HCT116 (cell line): ENCODE data around the gene RRBP1.

Experiments
- CBX3 ChIP-seq: IDR thresholded peaks from 2 replicates; pipeline ENCODE4 v1.6.1; 2012; ENCODE audit warnings: low read depth
- CEBPB ChIP-seq: IDR thresholded peaks from 2 replicates; pipeline ENCODE4 v1.6.1; 2012; ENCODE audit warnings: low read depth
- EZH2 ChIP-seq: fragments of 200-600 bp; sonication (generic); IDR thresholded peaks from 2 replicates; pipeline ENCODE4 v1.6.1; 2017; ENCODE audit warnings: antibody characterized with exemption, mixed run types
- FOSL1 ChIP-seq: IDR thresholded peaks from 2 replicates; pipeline ENCODE4 v1.6.1; 2012; ENCODE audit warnings: low read depth
- POLR2A ChIP-seq: IDR thresholded peaks from 2 replicates; pipeline ENCODE4 v1.7.0; 2011; ENCODE audit warnings: borderline replicate concordance; ENCODE audit not compliant: insufficient read depth, insufficient read length; ENCODE audit errors: extremely low read depth
- POLR2AphosphoS5 ChIP-seq: IDR thresholded peaks from 2 replicates; pipeline ENCODE4 v1.6.1; 2011; ENCODE audit warnings: mild to moderate bottlenecking, low read depth, low read length, moderate library complexity
- RAD21 ChIP-seq: IDR thresholded peaks from 2 replicates; pipeline ENCODE4 v1.6.1; 2012; ENCODE audit warnings: low read depth, mild to moderate bottlenecking
- SIN3A ChIP-seq: IDR thresholded peaks from 2 replicates; pipeline ENCODE4 v1.6.1; 2012; ENCODE audit warnings: low read depth
- TCF7L2 ChIP-seq: IDR thresholded peaks from 2 replicates; pipeline ENCODE4 v1.7.0; 2011; ENCODE audit warnings: borderline replicate concordance, inconsistent platforms; ENCODE audit not compliant: insufficient read depth, insufficient read length; ENCODE audit errors: extremely low read depth
- TF ChIP-seq, protein P1 (sequence below), 3 experiments: fragments of 200-600 bp in 1 of 3; sonication (generic) in 1 of 3; IDR thresholded peaks in 2 of 3; conservative IDR thresholded peaks in 1 of 3; 2 replicates each; pipeline ENCODE4 v1.5.1; 2012 to 2017; ENCODE audit warnings: low read depth in 2 of 3, low read length in 2 of 3, antibody characterized with exemption in 1 of 3, borderline replicate concordance in 1 of 3, control low read depth in 1 of 3, mild to moderate bottlenecking in 1 of 3, mixed read lengths in 1 of 3, mixed run types in 1 of 3, moderate library complexity in 1 of 3; ENCODE audit not compliant: insufficient read depth in 1 of 3
- TF ChIP-seq, protein P2 (sequence below): IDR thresholded peaks from 2 replicates; pipeline ENCODE4 v1.6.1; 2012; ENCODE audit warnings: low read depth
- TF ChIP-seq, protein P3 (sequence below): IDR thresholded peaks from 2 replicates; pipeline ENCODE4 v1.6.1; 2012

DNA sequence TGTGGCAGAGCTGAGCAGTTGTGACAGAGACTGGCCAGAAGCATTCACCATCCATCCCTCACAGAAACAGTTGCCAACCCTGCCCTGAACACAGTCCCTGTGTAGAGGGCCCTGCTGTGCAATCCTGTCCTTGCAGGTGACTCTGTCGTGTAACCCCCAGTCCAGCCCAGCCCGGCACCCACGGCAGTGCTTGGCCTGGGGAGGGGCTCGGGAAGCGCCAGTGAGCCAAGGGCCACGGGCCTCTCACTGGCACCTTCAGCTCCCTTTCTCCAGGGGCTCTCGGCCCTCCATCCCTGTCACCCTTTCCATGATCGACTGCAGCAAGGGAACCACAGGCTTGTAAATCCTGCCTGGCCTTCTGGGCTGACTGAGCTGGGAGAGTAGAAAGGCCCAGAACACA lies 53.0 kb downstream of the RRBP1 start:
- TF ChIP-seq, protein P1, sequence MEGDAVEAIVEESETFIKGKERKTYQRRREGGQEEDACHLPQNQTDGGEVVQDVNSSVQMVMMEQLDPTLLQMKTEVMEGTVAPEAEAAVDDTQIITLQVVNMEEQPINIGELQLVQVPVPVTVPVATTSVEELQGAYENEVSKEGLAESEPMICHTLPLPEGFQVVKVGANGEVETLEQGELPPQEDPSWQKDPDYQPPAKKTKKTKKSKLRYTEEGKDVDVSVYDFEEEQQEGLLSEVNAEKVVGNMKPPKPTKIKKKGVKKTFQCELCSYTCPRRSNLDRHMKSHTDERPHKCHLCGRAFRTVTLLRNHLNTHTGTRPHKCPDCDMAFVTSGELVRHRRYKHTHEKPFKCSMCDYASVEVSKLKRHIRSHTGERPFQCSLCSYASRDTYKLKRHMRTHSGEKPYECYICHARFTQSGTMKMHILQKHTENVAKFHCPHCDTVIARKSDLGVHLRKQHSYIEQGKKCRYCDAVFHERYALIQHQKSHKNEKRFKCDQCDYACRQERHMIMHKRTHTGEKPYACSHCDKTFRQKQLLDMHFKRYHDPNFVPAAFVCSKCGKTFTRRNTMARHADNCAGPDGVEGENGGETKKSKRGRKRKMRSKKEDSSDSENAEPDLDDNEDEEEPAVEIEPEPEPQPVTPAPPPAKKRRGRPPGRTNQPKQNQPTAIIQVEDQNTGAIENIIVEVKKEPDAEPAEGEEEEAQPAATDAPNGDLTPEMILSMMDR (IDR thresholded peaks at IDR 0.05 in 2 of 3, conservative IDR thresholded peaks at IDR 0.05 in 1 of 3; ENCODE audit: borderline replicate concordance in 1 of 3, insufficient read depth in 1 of 3, low read depth in 2 of 3, low read length in 2 of 3) = no peak
- TF ChIP-seq RAD21 (no peak), EZH2 (no peak), FOSL1 (no peak), POLR2A (no peak), POLR2AphosphoS5 (no peak), TCF7L2 (no peak), CEBPB (no peak), SIN3A (no peak), CBX3 (no peak)
- TF ChIP-seq, protein P2, sequence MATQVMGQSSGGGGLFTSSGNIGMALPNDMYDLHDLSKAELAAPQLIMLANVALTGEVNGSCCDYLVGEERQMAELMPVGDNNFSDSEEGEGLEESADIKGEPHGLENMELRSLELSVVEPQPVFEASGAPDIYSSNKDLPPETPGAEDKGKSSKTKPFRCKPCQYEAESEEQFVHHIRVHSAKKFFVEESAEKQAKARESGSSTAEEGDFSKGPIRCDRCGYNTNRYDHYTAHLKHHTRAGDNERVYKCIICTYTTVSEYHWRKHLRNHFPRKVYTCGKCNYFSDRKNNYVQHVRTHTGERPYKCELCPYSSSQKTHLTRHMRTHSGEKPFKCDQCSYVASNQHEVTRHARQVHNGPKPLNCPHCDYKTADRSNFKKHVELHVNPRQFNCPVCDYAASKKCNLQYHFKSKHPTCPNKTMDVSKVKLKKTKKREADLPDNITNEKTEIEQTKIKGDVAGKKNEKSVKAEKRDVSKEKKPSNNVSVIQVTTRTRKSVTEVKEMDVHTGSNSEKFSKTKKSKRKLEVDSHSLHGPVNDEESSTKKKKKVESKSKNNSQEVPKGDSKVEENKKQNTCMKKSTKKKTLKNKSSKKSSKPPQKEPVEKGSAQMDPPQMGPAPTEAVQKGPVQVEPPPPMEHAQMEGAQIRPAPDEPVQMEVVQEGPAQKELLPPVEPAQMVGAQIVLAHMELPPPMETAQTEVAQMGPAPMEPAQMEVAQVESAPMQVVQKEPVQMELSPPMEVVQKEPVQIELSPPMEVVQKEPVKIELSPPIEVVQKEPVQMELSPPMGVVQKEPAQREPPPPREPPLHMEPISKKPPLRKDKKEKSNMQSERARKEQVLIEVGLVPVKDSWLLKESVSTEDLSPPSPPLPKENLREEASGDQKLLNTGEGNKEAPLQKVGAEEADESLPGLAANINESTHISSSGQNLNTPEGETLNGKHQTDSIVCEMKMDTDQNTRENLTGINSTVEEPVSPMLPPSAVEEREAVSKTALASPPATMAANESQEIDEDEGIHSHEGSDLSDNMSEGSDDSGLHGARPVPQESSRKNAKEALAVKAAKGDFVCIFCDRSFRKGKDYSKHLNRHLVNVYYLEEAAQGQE = no peak
- TF ChIP-seq, protein P3, sequence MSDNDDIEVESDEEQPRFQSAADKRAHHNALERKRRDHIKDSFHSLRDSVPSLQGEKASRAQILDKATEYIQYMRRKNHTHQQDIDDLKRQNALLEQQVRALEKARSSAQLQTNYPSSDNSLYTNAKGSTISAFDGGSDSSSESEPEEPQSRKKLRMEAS = no peak
